ENCODE measurements around the gene KIAA0753.

Gene KIAA0753

DNA sequence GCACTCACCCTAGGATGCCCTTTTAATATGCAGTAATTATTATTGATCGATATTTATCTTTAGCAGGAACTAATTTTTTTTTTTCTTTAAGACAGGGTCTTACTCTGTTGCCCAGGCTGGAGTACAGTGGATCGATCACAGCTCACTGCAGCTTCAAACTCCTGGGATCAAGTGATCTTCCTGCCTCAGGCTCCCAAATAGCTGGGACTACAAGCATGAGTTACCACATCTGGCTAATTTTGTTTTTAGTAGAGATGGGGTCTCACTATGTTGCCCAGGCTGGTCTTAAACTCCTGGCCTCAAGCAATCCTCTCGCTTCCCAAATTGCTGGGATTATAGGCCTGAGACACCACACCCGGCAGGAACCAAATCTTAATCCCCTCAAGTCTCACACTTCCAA is 29.3 kb downstream of the KIAA0753 start:
- no peak overlapping the region for H3K9ac ChIP-seq (ENCODE audit: low read length)
- no peaks in the 10 kb centered on the region for H3K79me2 ChIP-seq (ENCODE audit: low read length)
- H2AFZ ChIP-seq (ENCODE audit: low read length), result no peak overlapping the region
- H3K36me3 ChIP-seq (replicated peaks; ENCODE audit: insufficient read depth, low read length), result no peaks in the 10 kb centered on the region; the same call in 1 of the 2 replicates
- no peaks in the 10 kb centered on the region for H3K9me3 ChIP-seq (replicated peaks; ENCODE audit: insufficient read depth, low read length)
- TF ChIP-seq EZH2 (optimal IDR thresholded peaks at IDR 0.05; ENCODE audit: low read depth, low read length) (no peak), EZH2phosphoT487 (IDR thresholded peaks at IDR 0.05; ENCODE audit: low read length) (no peak)
- TF ChIP-seq, protein P1, sequence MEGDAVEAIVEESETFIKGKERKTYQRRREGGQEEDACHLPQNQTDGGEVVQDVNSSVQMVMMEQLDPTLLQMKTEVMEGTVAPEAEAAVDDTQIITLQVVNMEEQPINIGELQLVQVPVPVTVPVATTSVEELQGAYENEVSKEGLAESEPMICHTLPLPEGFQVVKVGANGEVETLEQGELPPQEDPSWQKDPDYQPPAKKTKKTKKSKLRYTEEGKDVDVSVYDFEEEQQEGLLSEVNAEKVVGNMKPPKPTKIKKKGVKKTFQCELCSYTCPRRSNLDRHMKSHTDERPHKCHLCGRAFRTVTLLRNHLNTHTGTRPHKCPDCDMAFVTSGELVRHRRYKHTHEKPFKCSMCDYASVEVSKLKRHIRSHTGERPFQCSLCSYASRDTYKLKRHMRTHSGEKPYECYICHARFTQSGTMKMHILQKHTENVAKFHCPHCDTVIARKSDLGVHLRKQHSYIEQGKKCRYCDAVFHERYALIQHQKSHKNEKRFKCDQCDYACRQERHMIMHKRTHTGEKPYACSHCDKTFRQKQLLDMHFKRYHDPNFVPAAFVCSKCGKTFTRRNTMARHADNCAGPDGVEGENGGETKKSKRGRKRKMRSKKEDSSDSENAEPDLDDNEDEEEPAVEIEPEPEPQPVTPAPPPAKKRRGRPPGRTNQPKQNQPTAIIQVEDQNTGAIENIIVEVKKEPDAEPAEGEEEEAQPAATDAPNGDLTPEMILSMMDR (IDR thresholded peaks at IDR 0.05; ENCODE audit: low read length), result no peak
- no peaks in the 10 kb centered on the region for H4K20me1 ChIP-seq (ENCODE audit: insufficient read depth, low read length)
- no peak for DNase-seq
- no peaks in the 10 kb centered on the region for H3K27me3 ChIP-seq (replicated peaks; ENCODE audit: insufficient read depth, low read length)
- H3F3A ChIP-seq (ENCODE audit: insufficient read depth, low read length), result no peaks in the 10 kb centered on the region
- no peak overlapping the region for H3K27ac ChIP-seq (ENCODE audit: low read length)
- H3K9me2 ChIP-seq (replicated peaks; ENCODE audit: insufficient read depth, low read length), result no peaks in the 10 kb centered on the region
- no peak overlapping the region for H3K4me2 ChIP-seq (ENCODE audit: low read depth, low read length)
- H3K4me1 ChIP-seq (ENCODE audit: low read length), result no peaks in the 10 kb centered on the region; the same call in 1 of the 2 replicates
- H3K4me3 ChIP-seq (ENCODE audit: low read length), result no peak overlapping the region

DNA sequence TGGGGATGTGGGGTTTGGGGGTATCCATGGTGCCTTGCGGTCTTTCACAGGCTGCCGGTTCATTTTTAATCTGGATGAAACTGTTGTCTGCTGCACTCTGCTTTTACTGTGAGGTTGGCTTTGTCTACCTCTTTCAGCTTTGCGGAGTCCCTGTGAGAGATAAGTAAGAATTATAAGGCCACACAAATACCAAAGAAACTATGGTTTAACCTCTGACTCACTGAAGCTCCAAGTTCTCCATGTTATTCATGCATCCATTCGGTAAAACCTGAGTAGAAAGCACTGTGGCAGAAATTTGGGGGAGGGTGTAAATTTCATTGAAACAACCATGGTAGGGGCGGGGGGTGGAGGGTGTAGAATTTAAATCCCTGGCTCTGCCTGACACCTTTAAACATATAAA is 30.5 kb downstream of the KIAA0753 start:
- Histone ChIP-seq H3K27me3 (replicated peaks; ENCODE audit: insufficient read depth, low read length) (no peaks in the 10 kb centered on the region), H3K4me2 (ENCODE audit: low read depth, low read length) (no peak overlapping the region), H3K4me1 (ENCODE audit: low read length) (no peaks in the 10 kb centered on the region; the same call in 1 of the 2 replicates), H3K36me3 (replicated peaks; ENCODE audit: insufficient read depth, low read length) (no peaks in the 10 kb centered on the region; the same call in 1 of the 2 replicates), H2AFZ (ENCODE audit: low read length) (no peak overlapping the region), H3K27ac (ENCODE audit: low read length) (no peak overlapping the region), H3K9me3 (replicated peaks; ENCODE audit: insufficient read depth, low read length) (no peaks in the 10 kb centered on the region), H3F3A (ENCODE audit: insufficient read depth, low read length) (no peaks in the 10 kb centered on the region), H4K20me1 (ENCODE audit: insufficient read depth, low read length) (no peaks in the 10 kb centered on the region), H3K9ac (ENCODE audit: low read length) (no peak overlapping the region), H3K9me2 (replicated peaks; ENCODE audit: insufficient read depth, low read length) (no peaks in the 10 kb centered on the region), H3K4me3 (ENCODE audit: low read length) (no peak overlapping the region), H3K79me2 (ENCODE audit: low read length) (no peaks in the 10 kb centered on the region)
- TF ChIP-seq EZH2 (optimal IDR thresholded peaks at IDR 0.05; ENCODE audit: low read depth, low read length), result no peak
- TF ChIP-seq EZH2phosphoT487 (IDR thresholded peaks at IDR 0.05; ENCODE audit: low read length), result no peak
- TF ChIP-seq, protein P1 (IDR thresholded peaks at IDR 0.05; ENCODE audit: low read length), result no peak
- no peak for DNase-seq

DNA sequence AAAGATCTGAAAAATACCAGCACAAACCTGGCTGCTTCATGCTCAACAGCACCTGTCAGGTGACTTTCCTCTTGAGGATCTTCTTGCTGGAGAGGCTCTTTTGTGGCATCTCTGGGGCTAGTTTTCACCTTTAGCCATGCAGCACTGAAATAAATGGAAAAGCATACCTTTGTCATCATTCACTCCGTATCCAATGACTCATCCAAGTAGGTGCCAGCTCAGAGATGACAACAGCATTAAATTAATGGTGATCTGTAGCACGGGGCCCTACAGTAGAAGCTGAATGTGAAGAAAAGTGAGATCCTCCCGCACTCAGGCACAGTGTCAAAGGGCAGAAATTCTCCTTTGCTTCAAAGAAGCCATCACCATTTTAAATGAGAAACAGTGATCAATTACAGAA is 32.2 kb downstream of the KIAA0753 start:
- Histone ChIP-seq H3F3A (ENCODE audit: insufficient read depth, low read length) (no peaks in the 10 kb centered on the region), H3K4me1 (ENCODE audit: low read length) (no peaks in the 10 kb centered on the region), H3K9ac (ENCODE audit: low read length) (no peak overlapping the region), H3K4me3 (ENCODE audit: low read length) (no peak overlapping the region), H4K20me1 (ENCODE audit: insufficient read depth, low read length) (no peaks in the 10 kb centered on the region), H3K79me2 (ENCODE audit: low read length) (no peaks in the 10 kb centered on the region), H3K27me3 (replicated peaks; ENCODE audit: insufficient read depth, low read length) (no peaks in the 10 kb centered on the region), H3K9me3 (replicated peaks; ENCODE audit: insufficient read depth, low read length) (no peaks in the 10 kb centered on the region), H3K36me3 (replicated peaks; ENCODE audit: insufficient read depth, low read length) (no peaks in the 10 kb centered on the region; the same call in 1 of the 2 replicates), H3K27ac (ENCODE audit: low read length) (no peak overlapping the region), H2AFZ (ENCODE audit: low read length) (no peak overlapping the region), H3K9me2 (replicated peaks; ENCODE audit: insufficient read depth, low read length) (no peaks in the 10 kb centered on the region), H3K4me2 (ENCODE audit: low read depth, low read length) (no peak overlapping the region)
- TF ChIP-seq EZH2phosphoT487 (IDR thresholded peaks at IDR 0.05; ENCODE audit: low read length), result no peak
- no peak for TF ChIP-seq EZH2 (optimal IDR thresholded peaks at IDR 0.05; ENCODE audit: low read depth, low read length)
- TF ChIP-seq, protein P1 (IDR thresholded peaks at IDR 0.05; ENCODE audit: low read length), result no peak
- no peak for DNase-seq

All from MM.1S (cell line).